Activated naive CD8-positive, alpha-beta T cell (primary cell): ENCODE data around the gene KLHL29.
"Not testable (repeated sequence)": the region's sequence is repeated elsewhere in the genome, so short reads cannot be mapped to it uniquely, and the experiment has no call there.

ENCODE experiments used
- H3K27ac Mint-ChIP-seq: one replicate; pipeline ENCODE4 v1.8.0; 2021; ENCODE audit warnings: mixed read lengths
- H3K27me3 Mint-ChIP-seq: one replicate; pipeline ENCODE4 v1.8.0; 2021; ENCODE audit warnings: mixed read lengths
- H3K36me3 Mint-ChIP-seq: one replicate; pipeline ENCODE4 v1.8.0; 2021; ENCODE audit warnings: mixed read lengths
- H3K4me1 Mint-ChIP-seq: one replicate; pipeline ENCODE4 v1.8.0; 2021; ENCODE audit warnings: low read depth, mixed read lengths
- H3K4me3 Mint-ChIP-seq: one replicate; pipeline ENCODE4 v1.8.0; 2021; ENCODE audit warnings: mild to moderate bottlenecking, mixed read lengths
- H3K9me3 Mint-ChIP-seq: one replicate; pipeline ENCODE4 v1.8.0; 2021; ENCODE audit warnings: low read depth, mixed read lengths

Gene KLHL29

GRCh38 chr2:23384551-23385343 is at the start of gene KLHL29:
TSS of gene KLHL29 (plus strand) at chr2:23385179. CDS start at chr2:23562197, 177,018 bp downstream.
- Mint-ChIP-seq H3K27ac (no peak within 1 kb of the TSS), H3K36me3 (no peaks in the 10 kb centered on the region), H3K4me3 (peak within 1 kb of the TSS; percentile 82), H3K4me1 (peaks cover 29% of the 10 kb centered on the region), H3K9me3 (peaks cover 3% of the 10 kb centered on the region), H3K27me3 (peaks cover 30% of the 10 kb centered on the region)

- Mint-ChIP-seq H3K27ac (no peak overlapping the region), H3K36me3 (no peaks in the 10 kb centered on the region), H3K9me3 (no peaks in the 10 kb centered on the region), H3K27me3 (peaks cover 2% of the 10 kb centered on the region), H3K4me1 (no peaks in the 10 kb centered on the region), H3K4me3 (no peak overlapping the region)
These were observed 49.4 kb upstream of the KLHL29 start for GRCh38 chr2:23335550-23335949.

GRCh38 chr2:23342075-23342474 is 42.9 kb upstream of the KLHL29 start:
- H3K27ac Mint-ChIP-seq = no peak overlapping the region
- no peaks in the 10 kb centered on the region for H3K36me3 Mint-ChIP-seq
- H3K9me3 Mint-ChIP-seq = no peaks in the 10 kb centered on the region
- no peaks in the 10 kb centered on the region for H3K4me1 Mint-ChIP-seq
- peaks cover 4% of the 10 kb centered on the region for H3K27me3 Mint-ChIP-seq
- no peak overlapping the region for H3K4me3 Mint-ChIP-seq

GRCh38 chr2:23346029-23346428 is 39.0 kb upstream of the KLHL29 start:
- Mint-ChIP-seq H3K4me3 (no peak overlapping the region), H3K36me3 (no peaks in the 10 kb centered on the region), H3K27me3 (peaks cover 4% of the 10 kb centered on the region), H3K4me1 (no peaks in the 10 kb centered on the region), H3K27ac (no peak overlapping the region), H3K9me3 (no peaks in the 10 kb centered on the region)

GRCh38 chr2:23346781-23347180 is 38.2 kb upstream of the KLHL29 start:
- Mint-ChIP-seq H3K27ac (no peak overlapping the region), H3K4me3 (no peak overlapping the region), H3K4me1 (no peaks in the 10 kb centered on the region), H3K9me3 (no peaks in the 10 kb centered on the region), H3K36me3 (no peaks in the 10 kb centered on the region), H3K27me3 (peaks cover 4% of the 10 kb centered on the region)

GRCh38 chr2:23347471-23348092 is 37.4 kb upstream of the KLHL29 start:
- H3K36me3 Mint-ChIP-seq = no peaks in the 10 kb centered on the region
- H3K9me3 Mint-ChIP-seq = no peaks in the 10 kb centered on the region
- no peak overlapping the region for H3K27ac Mint-ChIP-seq
- H3K4me1 Mint-ChIP-seq = no peaks in the 10 kb centered on the region
- H3K4me3 Mint-ChIP-seq = no peak overlapping the region
- H3K27me3 Mint-ChIP-seq = peaks cover 9% of the 10 kb centered on the region

GRCh38 chr2:23348093-23348481 is 36.9 kb upstream of the KLHL29 start:
- not testable (repeated sequence) for H3K36me3 Mint-ChIP-seq, H3K27ac Mint-ChIP-seq, H3K9me3 Mint-ChIP-seq, H3K4me3 Mint-ChIP-seq, H3K4me1 Mint-ChIP-seq
- peaks cover 11% of the 10 kb centered on the region for H3K27me3 Mint-ChIP-seq

GRCh38 chr2:23349508-23349907 is 35.5 kb upstream of the KLHL29 start:
- H3K4me1 Mint-ChIP-seq = no peaks in the 10 kb centered on the region
- H3K4me3 Mint-ChIP-seq = no peak overlapping the region
- no peaks in the 10 kb centered on the region for H3K36me3 Mint-ChIP-seq
- H3K27me3 Mint-ChIP-seq = peaks cover 17% of the 10 kb centered on the region
- H3K9me3 Mint-ChIP-seq = no peaks in the 10 kb centered on the region
- no peak overlapping the region for H3K27ac Mint-ChIP-seq

- no peak overlapping the region for H3K27ac Mint-ChIP-seq
- no peaks in the 10 kb centered on the region for H3K9me3 Mint-ChIP-seq
- H3K4me3 Mint-ChIP-seq = no peak overlapping the region
- H3K4me1 Mint-ChIP-seq = no peaks in the 10 kb centered on the region
- no peaks in the 10 kb centered on the region for H3K36me3 Mint-ChIP-seq
- H3K27me3 Mint-ChIP-seq = peaks cover 19% of the 10 kb centered on the region
These were observed 34.8 kb upstream of the KLHL29 start for GRCh38 chr2:23350041-23350791.

GRCh38 chr2:23350792-23351355 is 34.1 kb upstream of the KLHL29 start:
- Mint-ChIP-seq H3K27me3 (peaks cover 18% of the 10 kb centered on the region), H3K9me3 (no peaks in the 10 kb centered on the region), H3K4me3 (no peak overlapping the region), H3K27ac (no peak overlapping the region), H3K36me3 (no peaks in the 10 kb centered on the region), H3K4me1 (no peaks in the 10 kb centered on the region)

- no peak overlapping the region for H3K4me3 Mint-ChIP-seq
- no peak overlapping the region for H3K27ac Mint-ChIP-seq
- H3K9me3 Mint-ChIP-seq = no peaks in the 10 kb centered on the region
- no peaks in the 10 kb centered on the region for H3K4me1 Mint-ChIP-seq
- H3K27me3 Mint-ChIP-seq = peaks cover 21% of the 10 kb centered on the region
- H3K36me3 Mint-ChIP-seq = no peaks in the 10 kb centered on the region
These were observed 33.4 kb upstream of the KLHL29 start for GRCh38 chr2:23351388-23352141.

- Mint-ChIP-seq H3K27me3 (peaks cover 24% of the 10 kb centered on the region), H3K4me1 (no peaks in the 10 kb centered on the region), H3K27ac (no peak overlapping the region), H3K36me3 (no peaks in the 10 kb centered on the region), H3K4me3 (no peak overlapping the region), H3K9me3 (no peaks in the 10 kb centered on the region)
These were observed 30.4 kb upstream of the KLHL29 start for GRCh38 chr2:23354554-23354953.

- Mint-ChIP-seq H3K27ac (no peak overlapping the region), H3K27me3 (peaks cover 24% of the 10 kb centered on the region), H3K4me1 (no peaks in the 10 kb centered on the region), H3K9me3 (no peaks in the 10 kb centered on the region), H3K36me3 (no peaks in the 10 kb centered on the region), H3K4me3 (no peak overlapping the region)
These were observed 30.0 kb upstream of the KLHL29 start for GRCh38 chr2:23355001-23355400.

GRCh38 chr2:23356711-23357110 is 28.3 kb upstream of the KLHL29 start:
- H3K4me3 Mint-ChIP-seq = no peak overlapping the region
- H3K27me3 Mint-ChIP-seq = peaks cover 26% of the 10 kb centered on the region
- no peaks in the 10 kb centered on the region for H3K9me3 Mint-ChIP-seq
- no peak overlapping the region for H3K27ac Mint-ChIP-seq
- no peaks in the 10 kb centered on the region for H3K4me1 Mint-ChIP-seq
- no peaks in the 10 kb centered on the region for H3K36me3 Mint-ChIP-seq
